ENCODE measurements around the gene RASGRF1.

DNA sequence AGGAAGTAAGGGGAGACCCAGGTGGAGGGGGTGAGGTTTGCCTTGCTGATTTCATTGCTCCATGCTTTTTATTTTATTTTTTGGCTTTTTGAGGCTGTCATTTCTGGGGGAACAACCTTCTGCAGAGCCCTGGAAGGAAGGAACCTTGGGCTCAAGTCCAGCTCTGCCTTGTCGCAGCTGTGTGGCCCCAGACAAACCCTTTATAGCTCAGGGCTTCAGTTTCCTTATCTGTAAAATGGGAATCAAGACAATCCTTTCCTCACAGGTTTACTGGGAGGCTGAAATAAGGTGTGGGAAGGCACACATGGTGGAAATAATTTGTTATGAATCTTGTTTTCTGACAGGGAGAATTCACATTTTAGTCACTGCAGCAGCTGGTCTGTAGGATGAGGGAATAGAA lies 100.3 kb downstream of the RASGRF1 start:
- TF ChIP-seq, protein P1, sequence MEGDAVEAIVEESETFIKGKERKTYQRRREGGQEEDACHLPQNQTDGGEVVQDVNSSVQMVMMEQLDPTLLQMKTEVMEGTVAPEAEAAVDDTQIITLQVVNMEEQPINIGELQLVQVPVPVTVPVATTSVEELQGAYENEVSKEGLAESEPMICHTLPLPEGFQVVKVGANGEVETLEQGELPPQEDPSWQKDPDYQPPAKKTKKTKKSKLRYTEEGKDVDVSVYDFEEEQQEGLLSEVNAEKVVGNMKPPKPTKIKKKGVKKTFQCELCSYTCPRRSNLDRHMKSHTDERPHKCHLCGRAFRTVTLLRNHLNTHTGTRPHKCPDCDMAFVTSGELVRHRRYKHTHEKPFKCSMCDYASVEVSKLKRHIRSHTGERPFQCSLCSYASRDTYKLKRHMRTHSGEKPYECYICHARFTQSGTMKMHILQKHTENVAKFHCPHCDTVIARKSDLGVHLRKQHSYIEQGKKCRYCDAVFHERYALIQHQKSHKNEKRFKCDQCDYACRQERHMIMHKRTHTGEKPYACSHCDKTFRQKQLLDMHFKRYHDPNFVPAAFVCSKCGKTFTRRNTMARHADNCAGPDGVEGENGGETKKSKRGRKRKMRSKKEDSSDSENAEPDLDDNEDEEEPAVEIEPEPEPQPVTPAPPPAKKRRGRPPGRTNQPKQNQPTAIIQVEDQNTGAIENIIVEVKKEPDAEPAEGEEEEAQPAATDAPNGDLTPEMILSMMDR (conservative IDR thresholded peaks at IDR 0.05 in 1 of 2, IDR thresholded peaks at IDR 0.05 in 1 of 2; ENCODE audit: low read depth in 1 of 2, low read length in 2 of 2), result no peak
- TF ChIP-seq EZH2 (IDR thresholded peaks at IDR 0.05; ENCODE audit: low read length, missing control alignments), result no peak
